Right ventricle myocardium superior (tissue), 1 donor: ENCODE measurements around the gene DNMT1. TPM values are rescaled to one million over a fixed set of nuclear protein-coding genes. Genes with fewer than 3 reads are reported as not detected.

Source experiments
- ATAC-seq: fragments of 200-7000 bp; cut with Tn5 transposase; one replicate; pipeline ENCODE4 v1.9.1; 2020; ENCODE audit warnings: mild to moderate bottlenecking; ENCODE audit not compliant: poor library complexity
- DNase-seq: peaks from one replicate; pipeline ENCODE4 v3.0.0-alpha.2; 2020
- intact Hi-C: fragments of 100-400 bp; cut with DNase I; formaldehyde crosslinking; loops from one replicate; pipeline ENCODE4 v1.11.2; 2022
- microRNA-seq: library from miRNA; unstranded; fragments of <30 nt; microRNA quantifications from one replicate; pipeline ENCODE4 v1.2.0, GENCODE V29; 2020
- total RNA-seq: library from RNA; stranded (reverse); fragmentation: NEBNext Ultra II Directional; extraction: Animal tissue kit (Norgen Biotek cat#: 25700); gene quantifications from one replicate; pipeline ENCODE4 v1.2.1, GENCODE V29; 2021
- donor health status: DM: no; HTN: yes; CAD: no; lungs with severe emphysema.

Gene DNMT1
- total RNA-seq, 1 donor from 2014 or later = 22.7 TPM

DNA sequence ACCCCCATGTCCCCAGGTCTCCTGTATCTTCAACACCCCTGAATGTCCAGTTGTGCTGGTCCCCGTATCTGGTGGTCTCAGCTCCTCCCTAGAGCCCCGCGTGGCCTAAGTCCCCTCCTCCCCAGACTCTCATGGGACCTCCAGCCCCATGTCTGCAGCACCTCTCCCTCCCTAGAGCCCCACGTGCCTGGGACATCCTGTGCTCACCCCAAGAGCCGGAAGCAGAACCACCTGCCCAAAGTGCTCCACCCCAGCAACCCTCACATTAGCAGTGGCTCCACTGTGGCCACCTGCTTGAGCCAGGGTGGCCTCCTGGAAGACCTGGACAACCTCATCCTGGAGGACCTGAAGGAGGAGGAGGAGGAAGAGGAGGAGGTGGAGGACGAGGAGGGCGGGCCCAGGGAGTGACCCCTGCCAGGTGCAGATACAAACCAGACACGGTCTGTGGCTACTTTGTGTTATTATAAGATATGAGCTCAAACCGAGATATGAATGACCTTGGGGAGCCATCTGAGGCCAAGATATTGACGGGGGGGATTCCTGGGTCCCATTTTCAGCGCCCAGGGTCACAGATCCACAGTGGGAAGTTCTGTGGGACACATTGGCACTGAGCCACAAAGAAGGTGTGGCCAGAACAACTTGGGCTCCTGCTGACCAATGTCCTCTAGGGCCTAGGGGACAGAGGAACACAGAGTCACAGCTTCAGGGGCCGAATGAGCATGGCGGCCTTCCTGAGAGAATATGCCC lies 102.7 kb downstream of the DNMT1 start:
- intact Hi-C loops = no loop called here
- DNase-seq (no peak), ATAC-seq (no peak)

GRCh38 chr19:10091370-10091687 lies 103.4 kb downstream of the DNMT1 start:
- no peak for ATAC-seq
- intact Hi-C loops = no loop called here
- DNase-seq = no peak

DNA sequence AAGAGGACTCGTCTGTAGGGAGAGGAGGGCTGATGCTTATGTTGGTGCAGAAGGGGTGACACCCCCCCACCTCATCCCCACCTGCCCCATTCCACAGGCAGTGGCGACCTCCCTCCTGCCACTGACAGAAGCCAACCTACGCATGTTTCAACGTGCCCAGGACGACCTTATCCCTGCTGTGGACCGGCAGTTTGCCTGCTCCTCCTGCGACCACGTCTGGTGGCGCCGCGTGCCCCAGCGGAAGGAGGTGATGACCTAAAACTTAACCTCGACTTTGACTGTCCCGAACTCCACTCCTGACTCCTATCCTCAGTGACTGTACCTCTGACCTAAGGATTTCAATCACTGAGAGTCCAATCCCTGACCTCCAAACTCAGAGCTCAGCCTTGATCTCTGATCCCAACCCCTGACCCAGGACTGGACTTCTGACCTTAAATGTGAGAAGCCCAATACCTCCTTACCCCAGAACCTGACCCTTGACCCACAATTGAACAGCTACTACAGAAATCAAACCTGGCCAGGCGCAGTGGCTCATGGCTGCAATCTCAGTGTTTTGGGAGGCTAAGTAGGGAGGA lies 104.9 kb downstream of the DNMT1 start:
- intact Hi-C loops = no loop called here
- DNase-seq (no peak), ATAC-seq (no peak)

- intact Hi-C loops = no loop called here
- no peak for ATAC-seq
- no peak for DNase-seq
Measured at GRCh38 chr19:10088949-10089554, 105.7 kb downstream of the DNMT1 start.

- ATAC-seq (no peak), DNase-seq (no peak)
- intact Hi-C loops = no loop called here
Measured at GRCh38 chr19:10087296-10088061, 107.3 kb downstream of the DNMT1 start.

DNA sequence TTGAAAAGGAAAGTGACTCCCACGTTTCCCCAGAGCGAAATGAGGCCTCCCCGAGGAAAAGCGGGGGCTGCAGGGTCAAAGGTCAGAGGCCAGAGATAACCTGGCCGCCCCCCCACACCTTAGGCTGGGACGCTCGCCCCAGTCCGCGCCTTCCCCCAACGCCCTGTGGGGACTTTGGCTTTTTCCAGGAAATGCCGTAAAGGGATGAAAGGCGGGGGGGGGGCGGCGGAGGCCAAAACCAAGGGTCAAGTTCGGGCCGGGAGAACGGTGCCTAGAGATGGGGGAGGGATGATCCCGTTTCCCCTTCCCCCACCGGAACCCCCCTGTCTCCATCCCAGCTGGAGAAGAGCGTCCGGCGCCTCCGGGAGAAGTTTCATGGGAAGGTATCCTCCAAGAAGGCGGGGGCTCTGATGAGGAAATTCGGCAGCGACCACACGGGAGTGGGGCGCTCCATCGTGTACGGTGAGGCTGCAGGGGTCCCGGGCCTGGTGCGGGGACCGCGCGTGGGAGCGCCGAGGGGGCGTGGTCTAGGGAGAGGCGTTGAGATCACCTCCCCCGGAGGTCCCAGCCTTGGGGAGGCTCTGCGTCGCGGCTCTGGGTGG lies 108.1 kb downstream of the DNMT1 start:
- intact Hi-C loops = no loop called here
- DNase-seq (no peak), ATAC-seq (peak; percentile 10)

DNA sequence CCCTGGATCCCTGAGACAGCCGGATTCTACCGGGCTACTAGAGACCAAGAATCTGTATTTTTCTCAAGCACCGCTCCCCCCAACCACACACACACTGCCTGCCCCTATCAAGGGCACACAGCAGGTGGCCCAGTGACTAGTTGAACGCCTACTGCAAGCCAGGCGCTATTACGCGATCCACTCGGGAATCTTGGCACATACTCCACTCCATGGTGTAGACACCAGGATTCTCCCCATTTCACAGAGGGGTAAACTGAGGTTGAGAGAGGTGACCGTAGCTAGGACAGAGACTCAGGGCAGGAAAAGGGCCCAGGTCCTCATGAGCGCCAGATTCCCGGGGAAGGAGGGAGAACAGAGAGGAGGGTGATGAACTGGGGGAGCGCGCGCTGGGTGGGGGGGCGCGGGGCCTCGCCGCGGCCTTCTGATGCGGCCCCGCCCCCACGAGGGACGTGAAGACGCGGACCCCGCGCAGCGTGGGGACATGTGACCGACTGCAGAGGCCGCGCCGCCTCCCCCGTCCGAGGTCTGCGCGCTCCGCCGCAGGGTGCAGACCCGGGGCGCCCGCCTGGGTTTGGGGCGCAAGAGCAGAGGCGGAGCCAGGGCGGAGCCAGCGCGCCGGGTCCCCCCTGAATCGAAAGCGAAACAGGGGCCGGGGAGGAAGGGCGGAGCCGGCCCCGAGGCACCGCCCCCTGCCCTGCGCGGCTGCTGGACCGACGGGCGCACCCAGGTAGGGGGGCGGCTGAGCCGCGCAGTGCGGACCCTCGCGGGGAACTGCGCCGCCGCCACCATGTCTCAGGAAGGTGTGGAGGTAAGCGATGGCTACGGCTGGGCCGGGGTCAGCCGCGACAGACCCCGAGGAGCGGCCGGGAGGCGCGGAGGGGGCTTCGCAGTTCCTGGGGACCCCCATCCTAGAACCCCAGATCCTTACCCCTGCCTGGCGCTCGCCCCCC lies 108.8 kb downstream of the DNMT1 start, which contains the start of gene SHFL:
TSS of gene SHFL (plus strand) at position 677 of the 950 bp plus-strand sequence. CDS start at position 788, 111 bp downstream.
- intact Hi-C loops = no loop called here
- peak; percentile 96 for ATAC-seq
- DNase-seq = peak; percentile 88

DNA sequence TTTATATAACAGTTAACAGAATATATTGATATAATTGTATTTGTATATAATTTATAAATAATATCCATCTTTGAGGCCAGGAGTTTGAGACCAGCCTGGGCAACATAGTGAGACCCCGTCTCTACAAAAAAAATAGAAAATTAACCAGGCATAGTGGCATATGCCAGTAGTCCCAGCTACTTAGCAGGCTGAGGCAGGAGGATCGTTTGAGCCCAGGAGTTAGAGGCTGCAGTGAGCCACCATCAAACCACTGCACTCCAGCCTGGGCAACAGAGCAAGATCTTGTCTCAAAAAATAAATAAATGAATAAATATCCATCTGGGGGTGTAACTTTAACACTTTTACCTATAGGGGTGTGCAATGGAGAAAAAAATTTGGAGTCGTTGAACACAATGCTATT lies 110.0 kb downstream of the DNMT1 start:
- ATAC-seq (no peak), DNase-seq (no peak)
- intact Hi-C loops = no loop called here

DNA sequence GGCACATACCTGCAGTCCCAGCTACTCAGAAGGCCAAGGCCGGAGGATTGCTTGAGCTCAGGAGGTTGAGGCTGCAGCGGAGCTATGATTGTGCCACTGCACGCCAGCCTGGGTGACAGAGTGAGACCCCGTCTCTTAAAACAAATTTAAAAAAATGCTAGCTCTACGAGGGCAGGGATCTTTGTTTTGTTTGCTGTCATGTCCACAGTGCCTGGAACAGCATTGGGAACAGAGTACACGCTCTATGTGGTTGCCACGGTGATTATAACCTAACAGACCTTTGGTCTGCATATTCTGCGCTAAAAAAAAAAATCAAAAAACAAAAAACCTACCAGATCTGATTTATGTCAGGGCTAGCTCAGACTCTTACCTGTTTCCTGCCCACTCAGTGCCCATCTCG lies 110.8 kb downstream of the DNMT1 start:
- ATAC-seq (no peak), DNase-seq (no peak)
- intact Hi-C loops = no loop called here

Small RNA genes within 50 kb of the gene (microRNA-seq; reads per million reads assigned to microRNA genes)
- not detected for gene MIR4322

Other genes starting within 250 kb of the DNMT1 start
- 10.1 TPM for gene COL5A3, start 184.4 kb downstream of the DNMT1 start, total RNA-seq
- gene RDH8, start 181.5 kb downstream of the DNMT1 start, total RNA-seq = not detected
- gene SHFL, start 108.6 kb downstream of the DNMT1 start, total RNA-seq = 8.5 TPM
- gene ANGPTL6, start 92.3 kb downstream of the DNMT1 start, total RNA-seq = not detected
- gene PPAN, start 88.6 kb downstream of the DNMT1 start, total RNA-seq = 20.0 TPM
- 4.9 TPM for gene P2RY11, start 83.3 kb downstream of the DNMT1 start, total RNA-seq
- 153 TPM for gene EIF3G, start 75.1 kb downstream of the DNMT1 start, total RNA-seq
- 5.9 TPM for gene S1PR2, start 36.4 kb upstream of the DNMT1 start, total RNA-seq
- gene MRPL4, start 57.3 kb upstream of the DNMT1 start, total RNA-seq = 72.4 TPM
- 6.4 TPM for gene ICAM1, start 76.2 kb upstream of the DNMT1 start, total RNA-seq
- gene ICAM4, start 92.0 kb upstream of the DNMT1 start, total RNA-seq = 0.46 TPM
- gene ICAM5, start 95.0 kb upstream of the DNMT1 start, total RNA-seq = 0.11 TPM
- gene ZGLP1, start 114.9 kb upstream of the DNMT1 start, total RNA-seq = 0.91 TPM
- gene FDX2, start 121.1 kb upstream of the DNMT1 start, total RNA-seq = 19.8 TPM
- gene RAVER1, start 138.6 kb upstream of the DNMT1 start, total RNA-seq = 9.9 TPM
- 31.0 TPM for gene ICAM3, start 144.7 kb upstream of the DNMT1 start, total RNA-seq
- 60.3 TPM for gene TYK2, start 185.6 kb upstream of the DNMT1 start, total RNA-seq
- 146 TPM for gene CDC37, start 208.6 kb upstream of the DNMT1 start, total RNA-seq
- 36.8 TPM for gene PDE4A, start 225.6 kb upstream of the DNMT1 start, total RNA-seq